Measurements from ENCODE around the gene NDUFS6.

The NDUFS6 gene

DNA sequence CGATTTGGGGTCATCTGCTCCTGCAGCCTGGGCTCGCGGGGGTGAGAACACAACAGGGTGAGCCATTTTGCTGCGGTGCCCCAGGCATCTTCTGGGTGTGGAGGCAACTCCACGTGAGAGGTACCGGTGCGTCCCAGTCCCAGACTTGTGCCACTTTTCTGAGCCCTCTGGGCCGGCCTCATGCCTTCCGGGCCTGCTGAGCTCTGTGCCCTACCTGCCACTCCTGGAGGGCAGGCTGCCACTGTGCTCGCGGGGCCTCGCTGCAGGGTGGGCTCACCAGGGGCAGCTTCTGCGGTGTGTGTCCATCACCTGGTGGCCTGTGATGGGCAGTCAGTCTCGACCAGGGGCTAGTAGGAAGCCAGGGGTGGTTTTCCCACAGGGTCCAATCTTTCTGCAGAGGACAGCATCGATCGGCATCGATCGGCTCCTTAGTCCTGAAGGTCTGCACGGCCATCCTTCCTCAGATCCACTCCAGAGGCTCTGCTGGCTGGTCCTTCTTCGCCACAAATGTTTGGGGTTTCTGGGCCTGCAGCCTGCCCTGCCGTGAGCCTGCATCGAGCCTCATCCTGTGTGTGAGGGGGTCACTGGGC is 58.9 kb downstream of the NDUFS6 start:
- no peak overlapping the region for H3K9ac ChIP-seq (ENCODE audit: low read length)
- H3K4me3 ChIP-seq (ENCODE audit: low read depth, low read length): no peak overlapping the region
- no peaks in the 10 kb centered on the region for H3K4me1 ChIP-seq (ENCODE audit: control insufficient read depth, insufficient read depth, low read length)
- H3K27ac ChIP-seq (ENCODE audit: low read depth, low read length): no peak overlapping the region
- no peaks in the 10 kb centered on the region for H3K36me3 ChIP-seq (ENCODE audit: control insufficient read depth, insufficient read depth, low read length)
- H3K27me3 ChIP-seq (ENCODE audit: control insufficient read depth, insufficient read depth, low read length): peaks cover 20% of the 10 kb centered on the region; the same call in 1 of the 2 replicates
- H3K9me3 ChIP-seq (ENCODE audit: control insufficient read depth, insufficient read depth, low read depth, low read length): no peaks in the 10 kb centered on the region

DNA sequence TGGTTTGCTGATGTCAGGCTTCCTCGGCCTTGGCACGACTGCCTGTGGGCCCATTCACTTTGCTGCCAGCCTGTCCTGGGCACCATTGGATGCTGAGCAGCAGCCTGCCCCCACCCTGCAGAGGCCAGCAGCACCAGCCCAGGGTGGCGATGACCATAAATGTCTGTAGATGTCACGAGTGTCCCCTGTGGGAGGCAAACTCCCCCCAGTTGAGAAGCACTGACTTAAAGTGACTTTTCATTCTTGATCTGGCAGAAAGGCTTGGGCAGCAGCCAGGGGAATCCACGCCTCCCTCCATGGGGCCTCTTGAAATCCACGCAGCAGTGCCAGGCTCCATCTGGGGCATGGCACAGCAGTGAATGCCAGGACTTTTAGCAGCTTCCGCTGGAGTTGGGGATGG is 59.7 kb downstream of the NDUFS6 start:
- Histone ChIP-seq H3K27ac (ENCODE audit: low read depth, low read length) (no peak overlapping the region), H3K4me3 (ENCODE audit: low read depth, low read length) (no peak overlapping the region), H3K9me3 (ENCODE audit: control insufficient read depth, insufficient read depth, low read depth, low read length) (no peaks in the 10 kb centered on the region), H3K27me3 (ENCODE audit: control insufficient read depth, insufficient read depth, low read length) (peaks cover 17% of the 10 kb centered on the region; the same call in 1 of the 2 replicates), H3K36me3 (ENCODE audit: control insufficient read depth, insufficient read depth, low read length) (no peaks in the 10 kb centered on the region), H3K4me1 (ENCODE audit: control insufficient read depth, insufficient read depth, low read length) (no peaks in the 10 kb centered on the region), H3K9ac (ENCODE audit: low read length) (no peak overlapping the region)

DNA sequence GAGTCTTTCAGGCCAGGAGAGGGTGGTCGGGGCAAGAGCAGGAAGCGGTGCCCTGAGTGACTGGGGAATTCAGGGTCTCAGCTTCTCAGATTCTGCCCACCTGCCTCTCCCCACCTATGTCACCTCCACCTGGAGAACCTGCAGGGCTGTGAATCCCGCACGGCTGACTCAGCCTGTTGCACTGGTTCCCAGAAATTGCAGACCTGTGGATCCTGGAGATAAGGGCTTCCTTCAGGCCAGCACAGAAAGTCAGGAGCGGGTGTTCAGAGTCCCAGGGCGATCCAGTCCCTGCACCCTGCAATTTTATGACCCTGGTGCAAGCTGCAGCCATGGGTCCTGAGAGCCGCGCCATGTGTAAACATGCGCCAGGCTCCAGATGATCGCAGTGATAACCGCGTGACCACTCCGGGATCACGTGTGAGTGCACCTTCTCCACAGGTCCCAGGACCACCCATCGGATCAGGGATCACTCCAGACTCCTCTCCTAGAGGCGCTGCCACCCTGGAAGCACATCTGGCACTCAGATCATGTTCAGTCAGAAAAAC is 63.8 kb downstream of the NDUFS6 start:
- Histone ChIP-seq H3K4me1 (ENCODE audit: control insufficient read depth, insufficient read depth, low read length) (no peaks in the 10 kb centered on the region), H3K9me3 (ENCODE audit: control insufficient read depth, insufficient read depth, low read depth, low read length) (no peaks in the 10 kb centered on the region; the same call in 1 of the 2 replicates), H3K36me3 (ENCODE audit: control insufficient read depth, insufficient read depth, low read length) (no peaks in the 10 kb centered on the region), H3K27me3 (ENCODE audit: control insufficient read depth, insufficient read depth, low read length) (peaks cover 48% of the 10 kb centered on the region; the same call in 1 of the 2 replicates), H3K4me3 (ENCODE audit: low read depth, low read length) (no peak overlapping the region), H3K27ac (ENCODE audit: low read depth, low read length) (no peak overlapping the region), H3K9ac (ENCODE audit: low read length) (no peak overlapping the region)

DNA sequence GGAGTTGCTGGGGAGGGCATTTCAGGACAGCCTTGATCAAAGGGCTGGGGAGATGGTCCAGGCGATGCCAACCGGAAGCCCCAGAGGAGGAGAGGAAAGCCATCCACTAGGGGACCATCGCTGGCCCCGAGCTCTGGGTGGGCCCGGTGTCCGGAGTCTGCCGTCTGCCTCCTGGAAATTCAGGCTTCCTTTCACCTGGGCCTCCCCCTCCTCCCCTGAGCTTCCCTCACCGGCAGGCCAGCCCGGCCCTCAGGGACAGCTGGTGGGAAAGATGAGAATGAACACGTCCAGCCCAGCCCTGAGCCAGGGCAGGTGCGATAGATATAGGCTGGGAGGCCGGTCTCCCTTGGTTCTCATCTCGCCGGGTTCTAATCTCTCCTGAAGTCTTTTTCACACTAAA is 64.3 kb downstream of the NDUFS6 start:
- Histone ChIP-seq H3K9me3 (ENCODE audit: control insufficient read depth, insufficient read depth, low read depth, low read length) (no peaks in the 10 kb centered on the region; the same call in 1 of the 2 replicates), H3K27me3 (ENCODE audit: control insufficient read depth, insufficient read depth, low read length) (peaks cover 47% of the 10 kb centered on the region; the same call in 1 of the 2 replicates), H3K4me1 (ENCODE audit: control insufficient read depth, insufficient read depth, low read length) (no peaks in the 10 kb centered on the region), H3K4me3 (ENCODE audit: low read depth, low read length) (no peak overlapping the region), H3K36me3 (ENCODE audit: control insufficient read depth, insufficient read depth, low read length) (no peaks in the 10 kb centered on the region), H3K9ac (ENCODE audit: low read length) (no peak overlapping the region), H3K27ac (ENCODE audit: low read depth, low read length) (no peak overlapping the region)

Measured in HUES6 (cell line).